H9 (cell line): ENCODE measurements around the gene LGALS12. TPM values are rescaled to one million over a fixed set of nuclear protein-coding genes. Genes with fewer than 3 reads are reported as not detected.

Experiments
- DNase-seq: peaks from one replicate; pipeline ENCODE4 v3.0.0-alpha.2; 2017
- H2AFZ ChIP-seq: one replicate; pipeline ENCODE4 v1.6.1; 2013; ENCODE audit warnings: mild to moderate bottlenecking, low read length, control low read depth, moderate library complexity
- H2AK5ac ChIP-seq: 2 replicates; pipeline ENCODE4 v1.6.1; 2013; ENCODE audit warnings: low read length, control low read depth, mixed read lengths; ENCODE audit not compliant: insufficient read length
- H2BK120ac ChIP-seq: one replicate; pipeline ENCODE4 v1.6.1; 2013; ENCODE audit warnings: low read depth, mild to moderate bottlenecking, low read length, control low read depth, inconsistent platforms; ENCODE audit not compliant: poor library complexity, severe bottlenecking
- H2BK12ac ChIP-seq: 2 replicates; pipeline ENCODE4 v1.6.1; 2013; ENCODE audit warnings: low read length, control low read depth, mixed read lengths, low read depth; ENCODE audit not compliant: insufficient read length
- H2BK15ac ChIP-seq: 2 replicates; pipeline ENCODE4 v1.6.1; 2013; ENCODE audit warnings: low read depth, low read length, control low read depth
- H2BK20ac ChIP-seq: one replicate; pipeline ENCODE4 v1.6.1; 2013; ENCODE audit warnings: low read depth, mild to moderate bottlenecking, low read length, control low read depth, inconsistent platforms; ENCODE audit not compliant: poor library complexity, severe bottlenecking
- H2BK5ac ChIP-seq: 2 replicates; pipeline ENCODE4 v1.6.1; 2013; ENCODE audit warnings: low read length, control low read depth, mixed read lengths; ENCODE audit not compliant: insufficient read length
- H3K14ac ChIP-seq: 2 replicates; pipeline ENCODE4 v1.6.1; 2013; ENCODE audit warnings: low read length, control low read depth; ENCODE audit not compliant: insufficient read depth
- H3K18ac ChIP-seq: 2 replicates; pipeline ENCODE4 v1.6.1; 2013; ENCODE audit warnings: low read depth, mild to moderate bottlenecking, mixed read lengths, low read length, control low read depth; ENCODE audit not compliant: insufficient read length
- H3K23ac ChIP-seq: 2 replicates; pipeline ENCODE4 v1.6.1; 2013; ENCODE audit warnings: low read length, control low read depth, mixed read lengths, low read depth; ENCODE audit not compliant: insufficient read length
- H3K23me2 ChIP-seq: 2 replicates; pipeline ENCODE4 v1.6.1; 2013; ENCODE audit warnings: low read depth, mild to moderate bottlenecking, mixed read lengths, low read length, control low read depth; ENCODE audit not compliant: insufficient read length, poor library complexity, severe bottlenecking
- H3K27ac ChIP-seq: 2 replicates; pipeline ENCODE4 v1.5.1; 2013; ENCODE audit warnings: low read length, control low read depth, mixed read lengths, low read depth; ENCODE audit not compliant: insufficient read length
- H3K27me3 ChIP-seq: 2 replicates; pipeline ENCODE4 v1.6.1; 2013; ENCODE audit warnings: low read length, control low read depth, inconsistent platforms; ENCODE audit not compliant: insufficient read depth
- H3K4ac ChIP-seq: 2 replicates; pipeline ENCODE4 v1.6.1; 2013; ENCODE audit warnings: low read depth, mild to moderate bottlenecking, control low read depth, inconsistent platforms, low read length, moderate library complexity
- H3K4me1 ChIP-seq: 2 replicates; pipeline ENCODE4 v1.6.1; 2013; ENCODE audit warnings: low read length, control low read depth, inconsistent platforms; ENCODE audit not compliant: insufficient read depth
- H3K4me2 ChIP-seq: 2 replicates; pipeline ENCODE4 v1.6.1; 2013; ENCODE audit warnings: low read length, control low read depth, mixed read lengths; ENCODE audit not compliant: insufficient read length, insufficient read depth
- H3K56ac ChIP-seq: 2 replicates; pipeline ENCODE4 v1.6.1; 2013; ENCODE audit warnings: low read depth, mild to moderate bottlenecking, mixed read lengths, low read length, control low read depth; ENCODE audit not compliant: insufficient read length
- H3K79me1 ChIP-seq: 2 replicates; pipeline ENCODE4 v1.6.1; 2013; ENCODE audit warnings: low read depth, mild to moderate bottlenecking, moderate library complexity, low read length, control low read depth, inconsistent platforms; ENCODE audit not compliant: insufficient read depth, poor library complexity, severe bottlenecking
- H3K79me2 ChIP-seq: 2 replicates; pipeline ENCODE4 v1.6.1; 2013; ENCODE audit warnings: low read length, control low read depth, inconsistent platforms; ENCODE audit not compliant: insufficient read depth
- H3K9ac ChIP-seq: 2 replicates; pipeline ENCODE4 v1.6.1; 2013; ENCODE audit warnings: low read length, control low read depth, mixed read lengths; ENCODE audit not compliant: insufficient read length; ENCODE audit errors: extremely low read depth
- H3K9me3 ChIP-seq: one replicate; pipeline ENCODE4 v1.6.1; 2013; ENCODE audit warnings: low read depth, low read length, inconsistent platforms; ENCODE audit not compliant: control insufficient read depth
- H3T11ph ChIP-seq: one replicate; pipeline ENCODE4 v1.6.1; 2013; ENCODE audit warnings: mild to moderate bottlenecking, low read length, control low read depth, inconsistent platforms
- H4K20me1 ChIP-seq: one replicate; pipeline ENCODE4 v1.6.1; 2013; ENCODE audit not compliant: control insufficient read depth, insufficient read length, insufficient read depth
- H4K5ac ChIP-seq: 2 replicates; pipeline ENCODE4 v1.6.1; 2013; ENCODE audit warnings: low read depth, mild to moderate bottlenecking, mixed read lengths, low read length, control low read depth; ENCODE audit not compliant: insufficient read length
- H4K8ac ChIP-seq: replicated peaks from 2 replicates; pipeline ENCODE4 v1.6.1; 2013; ENCODE audit warnings: low read length, control low read depth, mixed read lengths, low read depth; ENCODE audit not compliant: insufficient read length
- H4K91ac ChIP-seq: 2 replicates; pipeline ENCODE4 v1.6.1; 2013; ENCODE audit warnings: low read depth, mild to moderate bottlenecking, moderate library complexity, mixed read lengths, low read length, control low read depth; ENCODE audit not compliant: insufficient read length
- H3K27ac Mint-ChIP-seq, 3 experiments: 2 replicates in 2 of 3; 3 replicates in 1 of 3; pipeline ENCODE4 v1.8.0; 2020 to 2021; ENCODE audit warnings: mixed read lengths in 3 of 3, mild to moderate bottlenecking in 1 of 3, moderate library complexity in 1 of 3
- H3K27me3 Mint-ChIP-seq: 2 replicates; pipeline ENCODE4 v1.8.0; 2021; ENCODE audit warnings: low read depth, mild to moderate bottlenecking, moderate library complexity, mixed read lengths
- H3K36me3 Mint-ChIP-seq, 3 experiments: 2 replicates in 2 of 3; 3 replicates in 1 of 3; pipeline ENCODE4 v1.8.0; 2020 to 2021; ENCODE audit warnings: low read depth in 3 of 3, mixed read lengths in 3 of 3; ENCODE audit not compliant: insufficient read depth in 1 of 3
- H3K4me1 Mint-ChIP-seq, 2 experiments: 2 replicates each; pipeline ENCODE4 v1.8.0; 2020; ENCODE audit warnings: mixed read lengths in 2 of 2
- H3K4me3 Mint-ChIP-seq, 2 experiments: 2 replicates in 1 of 2; 3 replicates in 1 of 2; pipeline ENCODE4 v1.8.0; 2020 to 2021; ENCODE audit warnings: mild to moderate bottlenecking in 2 of 2, mixed read lengths in 2 of 2, moderate library complexity in 1 of 2
- H3K9me3 Mint-ChIP-seq, 2 experiments: 2 replicates in 1 of 2; 3 replicates in 1 of 2; pipeline ENCODE4 v1.8.0; 2020; ENCODE audit warnings: mild to moderate bottlenecking in 2 of 2, mixed read lengths in 2 of 2, moderate library complexity in 1 of 2
- WGBS: extraction: QIAGEN DNeasy Blood & Tissue Kit; methylation state at CpG from one replicate; pipeline ENCODE4 v1.1.7; 2013; ENCODE audit warnings: missing lambda C conversion rate, low lambda C conversion rate, mixed read lengths; ENCODE audit not compliant: insufficient read length; ENCODE audit errors: extremely low coverage; 5-methylcytosine and 5-hydroxymethylcytosine counted together
- total RNA-seq: library from RNA; stranded (reverse); gene quantifications from 2 replicates; pipeline ENCODE4 v1.2.1, GENCODE V29; 2021
- TF ChIP-seq, protein P1 (sequence below): fragments of 200-600 bp; sonication (generic); conservative IDR thresholded peaks from 3 replicates; pipeline ENCODE4 v1.8.0; 2021; ENCODE audit warnings: antibody characterized with exemption, mild to moderate bottlenecking

LGALS12 gene
- total RNA-seq, 1 experiment from 2014 or later, result 1.9 TPM

DNA sequence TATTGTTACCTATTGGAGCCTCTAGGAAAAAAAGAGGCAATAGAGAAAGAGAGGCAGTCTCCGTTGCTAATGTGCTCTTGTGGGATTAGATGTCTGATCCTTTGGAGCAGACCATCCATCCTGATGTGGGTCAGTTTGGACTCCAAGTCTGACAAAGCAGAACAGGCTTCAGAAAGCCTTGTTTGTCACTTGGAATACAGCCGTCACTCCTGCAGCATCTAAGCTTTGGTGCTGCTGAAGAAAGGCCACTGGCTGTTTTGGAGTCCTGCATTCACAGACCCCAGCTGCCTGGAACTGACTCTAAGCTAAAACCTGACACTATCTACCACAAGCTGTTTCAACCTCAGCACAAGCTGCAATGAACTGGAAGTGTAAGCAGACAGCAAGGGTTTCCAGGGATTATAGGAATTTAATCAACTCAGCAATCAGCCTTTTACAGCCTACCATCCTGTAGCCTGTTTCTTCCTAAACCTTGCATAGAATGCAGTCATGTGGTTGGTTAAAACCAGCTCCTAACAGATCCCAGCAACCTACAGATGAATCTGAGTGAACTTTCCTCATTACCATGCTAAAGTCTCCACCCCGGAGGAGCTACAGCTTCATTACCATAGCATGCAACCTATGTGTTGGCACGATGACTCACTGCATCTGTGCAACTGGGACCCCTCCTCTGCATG is 27.1 kb downstream of the LGALS12 start:
- Histone ChIP-seq H3K27ac (no peak overlapping the region), H2AK5ac (peak overlapping the region; percentile 36), H3T11ph (no peak overlapping the region), H2BK12ac (peak overlapping the region; percentile 5), H2BK15ac (no peak overlapping the region), H3K4ac (no peak overlapping the region), H4K5ac (no peak overlapping the region), H3K4me2 (no peak overlapping the region), H3K79me1 (no peaks in the 10 kb centered on the region), H3K9ac (no peak overlapping the region), H2AFZ (no peak overlapping the region), H3K4me1 (peaks cover 15% of the 10 kb centered on the region; the same call in 1 of the 2 replicates), H3K27me3 (no peaks in the 10 kb centered on the region), H3K23me2 (no peaks in the 10 kb centered on the region), H2BK20ac (no peak overlapping the region), H3K79me2 (no peaks in the 10 kb centered on the region), H3K23ac (no peak overlapping the region), H4K20me1 (no peaks in the 10 kb centered on the region), H4K8ac (no peak overlapping the region), H4K91ac (no peak overlapping the region), H3K56ac (no peak overlapping the region), H3K18ac (no peak overlapping the region), H3K9me3 (no peaks in the 10 kb centered on the region), H3K14ac (0 out of 2 replicates have a peak overlapping the region, but pooled peaks have one; percentile 2), H2BK120ac (no peak overlapping the region), H2BK5ac (no peak overlapping the region)
- WGBS, result no CpG with 5 or more reads among the region's 4 CpGs
- Mint-ChIP-seq H3K27me3 (no peaks in the 10 kb centered on the region; the same call in 1 of the 2 replicates), H3K4me3 (peak overlapping the region; percentile 26 to 36; a peak in 4 of 5 replicates), H3K9me3 (peaks cover 7 to 11% of the 10 kb centered on the region in 2 experiments), H3K27ac (peak overlapping the region; percentile 60 to 70 (median 66); a peak in 4 of 7 replicates), H3K36me3 (peaks cover 0 to 6% (median 0%) of the 10 kb centered on the region in 3 experiments; a peak in 3 of 7 replicates), H3K4me1 (peaks cover 66 to 70% of the 10 kb centered on the region in 2 experiments)
- peak; percentile 49 for DNase-seq
- TF ChIP-seq, protein P1, sequence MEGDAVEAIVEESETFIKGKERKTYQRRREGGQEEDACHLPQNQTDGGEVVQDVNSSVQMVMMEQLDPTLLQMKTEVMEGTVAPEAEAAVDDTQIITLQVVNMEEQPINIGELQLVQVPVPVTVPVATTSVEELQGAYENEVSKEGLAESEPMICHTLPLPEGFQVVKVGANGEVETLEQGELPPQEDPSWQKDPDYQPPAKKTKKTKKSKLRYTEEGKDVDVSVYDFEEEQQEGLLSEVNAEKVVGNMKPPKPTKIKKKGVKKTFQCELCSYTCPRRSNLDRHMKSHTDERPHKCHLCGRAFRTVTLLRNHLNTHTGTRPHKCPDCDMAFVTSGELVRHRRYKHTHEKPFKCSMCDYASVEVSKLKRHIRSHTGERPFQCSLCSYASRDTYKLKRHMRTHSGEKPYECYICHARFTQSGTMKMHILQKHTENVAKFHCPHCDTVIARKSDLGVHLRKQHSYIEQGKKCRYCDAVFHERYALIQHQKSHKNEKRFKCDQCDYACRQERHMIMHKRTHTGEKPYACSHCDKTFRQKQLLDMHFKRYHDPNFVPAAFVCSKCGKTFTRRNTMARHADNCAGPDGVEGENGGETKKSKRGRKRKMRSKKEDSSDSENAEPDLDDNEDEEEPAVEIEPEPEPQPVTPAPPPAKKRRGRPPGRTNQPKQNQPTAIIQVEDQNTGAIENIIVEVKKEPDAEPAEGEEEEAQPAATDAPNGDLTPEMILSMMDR, result no peak
